ENCODE data around the gene UBA3. TPM values are rescaled to one million over a fixed set of nuclear protein-coding genes. Genes with fewer than 3 reads are reported as not detected.

The UBA3 gene
- total RNA-seq, 1 donor from 2014 or later: 76.2 TPM

GRCh38 chr3:69096299-69096698 is 16.1 kb upstream of the UBA3 start:
- TF ChIP-seq CTCF (IDR thresholded peaks at IDR 0.05; ENCODE audit: unreplicated experiment): no peak
- H3K36me3 Mint-ChIP-seq (ENCODE audit: insufficient read depth): peaks cover 8% of the 10 kb centered on the region
- H3K27ac Mint-ChIP-seq: no peak overlapping the region
- no peaks in the 10 kb centered on the region for H3K9me3 Mint-ChIP-seq (ENCODE audit: low read depth)
- H3K4me3 Mint-ChIP-seq (ENCODE audit: low read depth): no peak overlapping the region
- peaks cover 7% of the 10 kb centered on the region for H3K4me1 Mint-ChIP-seq (ENCODE audit: low read depth)
- no peaks in the 10 kb centered on the region for H3K27me3 Mint-ChIP-seq
- no peak for DNase-seq (ENCODE audit: low spot score, unreplicated experiment)

- TF ChIP-seq CTCF (IDR thresholded peaks at IDR 0.05; ENCODE audit: unreplicated experiment): no peak
- Mint-ChIP-seq H3K9me3 (ENCODE audit: low read depth) (no peaks in the 10 kb centered on the region), H3K36me3 (ENCODE audit: insufficient read depth) (peaks cover 9% of the 10 kb centered on the region), H3K4me3 (ENCODE audit: low read depth) (no peak overlapping the region), H3K27ac (no peak overlapping the region), H3K4me1 (ENCODE audit: low read depth) (peaks cover 7% of the 10 kb centered on the region), H3K27me3 (no peaks in the 10 kb centered on the region)
- DNase-seq (ENCODE audit: low spot score, unreplicated experiment): no peak
These were observed 15.5 kb upstream of the UBA3 start for GRCh38 chr3:69095636-69096035.

- H3K27ac Mint-ChIP-seq: no peak overlapping the region
- no peak overlapping the region for H3K4me3 Mint-ChIP-seq (ENCODE audit: low read depth)
- no peak for TF ChIP-seq CTCF (IDR thresholded peaks at IDR 0.05; ENCODE audit: unreplicated experiment)
- H3K27me3 Mint-ChIP-seq: no peaks in the 10 kb centered on the region
- no peaks in the 10 kb centered on the region for H3K9me3 Mint-ChIP-seq (ENCODE audit: low read depth)
- no peak for DNase-seq (ENCODE audit: low spot score, unreplicated experiment)
- H3K36me3 Mint-ChIP-seq (ENCODE audit: insufficient read depth): peaks cover 6% of the 10 kb centered on the region
- H3K4me1 Mint-ChIP-seq (ENCODE audit: low read depth): peaks cover 7% of the 10 kb centered on the region
These were observed 14.5 kb upstream of the UBA3 start for GRCh38 chr3:69094467-69095205.

- no peak for TF ChIP-seq CTCF (IDR thresholded peaks at IDR 0.05; ENCODE audit: unreplicated experiment)
- peaks cover 2% of the 10 kb centered on the region for H3K36me3 Mint-ChIP-seq (ENCODE audit: insufficient read depth)
- no peak overlapping the region for H3K27ac Mint-ChIP-seq
- no peak for DNase-seq (ENCODE audit: low spot score, unreplicated experiment)
- H3K4me3 Mint-ChIP-seq (ENCODE audit: low read depth): no peak overlapping the region
- H3K9me3 Mint-ChIP-seq (ENCODE audit: low read depth): no peaks in the 10 kb centered on the region
- no peaks in the 10 kb centered on the region for H3K27me3 Mint-ChIP-seq
- H3K4me1 Mint-ChIP-seq (ENCODE audit: low read depth): peaks cover 9% of the 10 kb centered on the region
These were observed 11.9 kb upstream of the UBA3 start for GRCh38 chr3:69092030-69092516.

- Mint-ChIP-seq H3K27me3 (no peaks in the 10 kb centered on the region), H3K27ac (no peak overlapping the region), H3K4me1 (ENCODE audit: low read depth) (peaks cover 9% of the 10 kb centered on the region), H3K36me3 (ENCODE audit: insufficient read depth) (peaks cover 2% of the 10 kb centered on the region), H3K9me3 (ENCODE audit: low read depth) (no peaks in the 10 kb centered on the region), H3K4me3 (ENCODE audit: low read depth) (no peak overlapping the region)
- no peak for TF ChIP-seq CTCF (IDR thresholded peaks at IDR 0.05; ENCODE audit: unreplicated experiment)
- no peak for DNase-seq (ENCODE audit: low spot score, unreplicated experiment)
These were observed 11.3 kb upstream of the UBA3 start for GRCh38 chr3:69091389-69092029.
